ENCODE results near the gene INTS7.

INTS7 gene

DNA sequence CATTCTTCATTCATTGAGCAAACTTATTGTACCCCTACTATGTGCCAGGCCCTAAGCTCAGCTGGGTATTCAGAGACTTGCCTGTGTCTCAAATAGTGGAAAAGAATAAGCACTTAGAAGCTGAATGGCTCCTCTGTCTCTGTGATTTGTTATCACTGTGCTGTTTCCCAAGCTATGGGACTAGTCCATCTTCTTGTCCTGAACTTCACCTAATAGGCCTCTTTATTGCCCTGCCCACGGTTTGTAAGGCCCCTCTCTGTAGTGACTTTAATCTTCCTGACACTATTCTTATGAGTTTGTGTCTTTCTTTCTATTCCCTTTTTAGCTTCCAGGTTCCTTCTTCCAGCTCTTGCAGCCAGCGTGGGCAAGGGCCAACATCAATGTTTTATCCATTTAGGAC is 119.4 kb downstream of the INTS7 start:
- H3K4me3 Mint-ChIP-seq: no peak overlapping the region
- no peak for DNase-seq
- H3K4me1 Mint-ChIP-seq: peaks cover 16% of the 10 kb centered on the region
- H3K27me3 Mint-ChIP-seq (ENCODE audit: low read depth, poor library complexity): peaks cover 9% of the 10 kb centered on the region
- no peaks in the 10 kb centered on the region for H3K36me3 Mint-ChIP-seq (ENCODE audit: low read depth)
- TF ChIP-seq, protein P1, sequence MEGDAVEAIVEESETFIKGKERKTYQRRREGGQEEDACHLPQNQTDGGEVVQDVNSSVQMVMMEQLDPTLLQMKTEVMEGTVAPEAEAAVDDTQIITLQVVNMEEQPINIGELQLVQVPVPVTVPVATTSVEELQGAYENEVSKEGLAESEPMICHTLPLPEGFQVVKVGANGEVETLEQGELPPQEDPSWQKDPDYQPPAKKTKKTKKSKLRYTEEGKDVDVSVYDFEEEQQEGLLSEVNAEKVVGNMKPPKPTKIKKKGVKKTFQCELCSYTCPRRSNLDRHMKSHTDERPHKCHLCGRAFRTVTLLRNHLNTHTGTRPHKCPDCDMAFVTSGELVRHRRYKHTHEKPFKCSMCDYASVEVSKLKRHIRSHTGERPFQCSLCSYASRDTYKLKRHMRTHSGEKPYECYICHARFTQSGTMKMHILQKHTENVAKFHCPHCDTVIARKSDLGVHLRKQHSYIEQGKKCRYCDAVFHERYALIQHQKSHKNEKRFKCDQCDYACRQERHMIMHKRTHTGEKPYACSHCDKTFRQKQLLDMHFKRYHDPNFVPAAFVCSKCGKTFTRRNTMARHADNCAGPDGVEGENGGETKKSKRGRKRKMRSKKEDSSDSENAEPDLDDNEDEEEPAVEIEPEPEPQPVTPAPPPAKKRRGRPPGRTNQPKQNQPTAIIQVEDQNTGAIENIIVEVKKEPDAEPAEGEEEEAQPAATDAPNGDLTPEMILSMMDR (IDR thresholded peaks at IDR 0.05): no peak
- H3K9me3 Mint-ChIP-seq: no peaks in the 10 kb centered on the region
- no peak overlapping the region for H3K27ac Mint-ChIP-seq

DNA sequence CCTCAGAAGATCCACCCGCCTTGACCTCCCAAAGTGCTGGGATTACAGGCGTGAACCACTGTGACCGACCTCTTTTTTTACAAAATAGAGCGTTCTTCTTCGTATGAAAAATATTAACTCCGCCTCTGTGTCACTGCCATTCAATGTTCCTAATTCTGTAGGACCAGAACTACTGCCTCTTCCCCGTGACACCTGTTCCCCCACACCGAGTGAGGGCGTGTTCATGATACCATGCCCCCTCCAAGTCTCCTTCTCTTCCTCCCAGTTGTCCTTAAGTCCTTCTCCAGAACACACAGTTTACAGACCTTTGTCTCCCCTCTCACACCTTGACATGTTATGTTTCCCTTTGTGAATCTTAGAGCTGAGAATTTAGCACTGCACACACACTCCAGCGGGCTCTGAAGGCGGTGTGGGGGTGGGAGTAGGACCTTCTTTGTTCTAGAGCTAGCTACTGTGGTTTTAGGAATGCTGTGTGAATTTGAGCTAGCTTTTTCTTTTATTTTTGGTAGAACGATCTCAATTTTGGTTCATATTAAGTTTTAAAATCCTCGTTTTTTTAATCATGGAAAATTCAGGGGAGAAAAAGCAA is 122.4 kb downstream of the INTS7 start:
- Mint-ChIP-seq H3K36me3 (ENCODE audit: low read depth) (no peaks in the 10 kb centered on the region), H3K27me3 (ENCODE audit: low read depth, poor library complexity) (peaks cover 25% of the 10 kb centered on the region), H3K9me3 (no peaks in the 10 kb centered on the region), H3K27ac (no peak overlapping the region), H3K4me1 (peaks cover 10% of the 10 kb centered on the region), H3K4me3 (no peak overlapping the region)
- no peak for DNase-seq
- TF ChIP-seq, protein P1 (IDR thresholded peaks at IDR 0.05): no peak

DNA sequence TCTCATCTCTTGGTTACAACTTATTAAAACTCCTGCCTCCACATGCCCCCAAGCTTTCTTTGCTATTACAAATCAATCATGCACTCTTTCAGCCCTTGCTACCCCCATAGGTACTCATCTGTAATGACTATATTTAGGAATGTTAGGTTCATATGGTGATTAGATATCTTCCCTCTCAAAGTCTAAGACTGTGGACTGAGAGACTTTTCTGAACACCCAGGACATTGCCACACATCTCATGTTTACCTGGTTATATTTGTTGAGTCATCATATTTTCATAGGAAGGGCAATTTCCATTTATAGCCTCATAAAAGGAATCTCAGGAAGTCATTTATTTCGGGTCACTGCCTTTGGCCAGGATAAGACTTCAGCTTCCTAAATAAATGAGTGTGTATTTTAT is 123.3 kb downstream of the INTS7 start:
- Mint-ChIP-seq H3K27ac (no peak overlapping the region), H3K27me3 (ENCODE audit: low read depth, poor library complexity) (peaks cover 30% of the 10 kb centered on the region), H3K4me3 (no peak overlapping the region), H3K9me3 (no peaks in the 10 kb centered on the region), H3K4me1 (peaks cover 10% of the 10 kb centered on the region), H3K36me3 (ENCODE audit: low read depth) (no peaks in the 10 kb centered on the region)
- TF ChIP-seq, protein P1 (IDR thresholded peaks at IDR 0.05): no peak
- no peak for DNase-seq

DNA sequence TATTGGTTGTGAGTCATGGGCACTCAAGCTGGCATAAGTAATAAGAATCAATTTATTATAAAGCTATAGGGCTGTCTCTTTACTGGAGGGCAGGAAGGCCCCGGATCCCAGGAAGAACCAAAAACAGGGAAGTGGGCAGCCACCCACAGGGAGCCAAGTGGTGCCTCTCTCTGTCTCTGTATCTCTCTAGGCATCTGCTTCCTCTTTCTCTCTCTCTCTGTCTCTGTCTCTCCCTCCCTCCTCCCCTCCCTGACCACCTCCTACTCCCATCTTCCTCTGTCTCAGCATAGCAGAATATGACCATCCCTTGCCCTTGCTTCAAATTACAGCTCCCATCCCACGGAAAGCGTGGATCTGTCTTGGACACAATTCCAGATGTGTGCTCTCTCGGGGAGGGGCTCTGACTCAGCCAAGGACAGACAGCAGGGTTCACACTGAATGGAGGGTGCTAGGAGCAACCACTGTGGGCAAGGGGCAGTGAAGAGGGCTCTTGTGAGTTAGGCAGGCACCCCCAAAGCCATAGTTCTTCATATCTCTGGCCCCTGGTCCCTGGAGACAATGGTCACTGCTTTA is 124.4 kb downstream of the INTS7 start:
- TF ChIP-seq, protein P1 (IDR thresholded peaks at IDR 0.05): no peak
- Mint-ChIP-seq H3K9me3 (no peaks in the 10 kb centered on the region), H3K4me3 (no peak overlapping the region), H3K4me1 (peaks cover 10% of the 10 kb centered on the region), H3K27ac (no peak overlapping the region), H3K27me3 (ENCODE audit: low read depth, poor library complexity) (peaks cover 35% of the 10 kb centered on the region), H3K36me3 (ENCODE audit: low read depth) (no peaks in the 10 kb centered on the region)
- no peak for DNase-seq

DNA sequence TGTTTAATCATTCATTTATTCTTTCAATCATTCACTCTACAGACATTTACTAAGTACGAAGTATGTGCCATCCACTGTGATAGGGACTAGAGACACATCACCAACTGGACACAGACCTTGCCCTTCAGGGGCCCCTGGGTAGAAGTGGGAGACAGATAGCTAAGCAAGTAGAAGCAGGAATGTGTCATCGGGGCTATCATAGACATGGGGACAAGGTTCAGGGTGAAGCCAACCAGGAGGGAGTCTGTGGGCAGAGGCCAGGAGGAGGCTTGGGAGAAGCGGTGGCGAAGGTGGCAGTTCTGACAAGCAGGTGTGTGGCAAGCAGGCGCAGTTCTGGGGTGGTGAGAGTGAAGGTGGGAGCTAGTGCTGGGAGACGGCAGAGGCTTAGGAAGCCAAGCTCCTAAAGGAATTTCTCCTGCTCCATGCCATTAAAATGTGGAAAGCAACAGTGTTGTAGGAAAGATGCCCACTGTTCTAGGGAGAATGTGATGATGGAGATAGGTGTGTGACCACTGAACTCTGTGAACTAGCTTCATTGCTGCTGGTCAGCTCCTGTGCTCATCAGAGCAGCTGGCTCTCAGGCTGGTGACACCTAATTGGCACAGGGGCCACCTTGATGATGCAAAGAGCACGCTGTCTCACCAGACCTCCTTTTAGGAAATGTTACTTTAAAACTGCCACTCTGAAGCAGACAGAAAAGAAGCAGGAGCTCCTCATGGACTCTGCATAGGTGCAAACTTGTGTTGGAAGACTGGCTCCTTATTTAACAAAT is 125.1 kb downstream of the INTS7 start:
- no peak overlapping the region for H3K4me3 Mint-ChIP-seq

More for the DNA sequence above, 125.1 kb downstream of the INTS7 start:
- no peaks in the 10 kb centered on the region for H3K9me3 Mint-ChIP-seq
- TF ChIP-seq, protein P1 (IDR thresholded peaks at IDR 0.05): no peak
- no peaks in the 10 kb centered on the region for H3K36me3 Mint-ChIP-seq (ENCODE audit: low read depth)
- DNase-seq: no peak
- H3K27ac Mint-ChIP-seq: no peak overlapping the region
- H3K4me1 Mint-ChIP-seq: peaks cover 10% of the 10 kb centered on the region
- peaks cover 35% of the 10 kb centered on the region for H3K27me3 Mint-ChIP-seq (ENCODE audit: low read depth, poor library complexity)

Measured in nephron progenitor cell (in vitro differentiated cells).